GM12801 (cell line): ENCODE results near the gene LTB4R.

Experiments used
- TF ChIP-seq, protein P1 (sequence below): IDR thresholded peaks from one replicate; pipeline ENCODE4 v1.5.1; 2011; ENCODE audit warnings: control low read depth; ENCODE audit not compliant: insufficient read length; ENCODE audit errors: extremely low read depth

Gene LTB4R

DNA sequence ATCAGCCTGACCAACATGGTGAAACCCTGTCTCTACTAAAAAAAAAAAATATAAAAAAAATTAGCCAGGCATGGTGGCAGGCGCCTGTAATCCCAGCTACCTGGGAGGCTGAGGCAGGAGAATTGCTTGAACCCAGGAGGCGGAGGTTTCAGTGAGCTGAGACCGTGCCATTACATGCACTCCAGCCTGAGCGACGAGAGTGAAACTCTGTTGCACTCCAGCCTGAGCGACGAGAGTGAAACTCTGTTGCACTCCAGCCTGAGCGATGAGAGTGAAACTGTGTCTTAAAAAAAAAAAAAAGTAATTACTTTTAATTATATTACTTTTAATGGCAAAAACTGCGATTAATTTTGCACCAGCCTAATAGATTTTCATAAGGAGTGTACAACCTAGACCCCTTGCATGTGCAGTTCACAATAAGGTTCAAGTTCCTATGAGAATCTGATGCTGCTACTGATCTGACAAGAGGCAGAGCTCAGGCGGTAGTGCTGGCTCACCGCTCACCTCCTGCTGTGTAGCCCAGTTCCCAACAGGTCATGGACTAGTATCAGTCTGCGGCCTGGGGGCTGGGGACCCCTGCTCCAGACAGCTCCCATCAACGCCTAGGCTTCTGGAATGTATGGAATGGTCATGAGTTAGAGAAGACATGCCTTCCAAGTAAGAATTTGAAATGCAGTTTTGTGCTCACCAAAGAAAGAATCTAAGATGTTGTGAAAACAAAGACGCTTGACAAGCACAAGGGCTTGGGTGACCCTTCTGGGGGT is 10.1 kb downstream of the LTB4R start:
- TF ChIP-seq, protein P1, sequence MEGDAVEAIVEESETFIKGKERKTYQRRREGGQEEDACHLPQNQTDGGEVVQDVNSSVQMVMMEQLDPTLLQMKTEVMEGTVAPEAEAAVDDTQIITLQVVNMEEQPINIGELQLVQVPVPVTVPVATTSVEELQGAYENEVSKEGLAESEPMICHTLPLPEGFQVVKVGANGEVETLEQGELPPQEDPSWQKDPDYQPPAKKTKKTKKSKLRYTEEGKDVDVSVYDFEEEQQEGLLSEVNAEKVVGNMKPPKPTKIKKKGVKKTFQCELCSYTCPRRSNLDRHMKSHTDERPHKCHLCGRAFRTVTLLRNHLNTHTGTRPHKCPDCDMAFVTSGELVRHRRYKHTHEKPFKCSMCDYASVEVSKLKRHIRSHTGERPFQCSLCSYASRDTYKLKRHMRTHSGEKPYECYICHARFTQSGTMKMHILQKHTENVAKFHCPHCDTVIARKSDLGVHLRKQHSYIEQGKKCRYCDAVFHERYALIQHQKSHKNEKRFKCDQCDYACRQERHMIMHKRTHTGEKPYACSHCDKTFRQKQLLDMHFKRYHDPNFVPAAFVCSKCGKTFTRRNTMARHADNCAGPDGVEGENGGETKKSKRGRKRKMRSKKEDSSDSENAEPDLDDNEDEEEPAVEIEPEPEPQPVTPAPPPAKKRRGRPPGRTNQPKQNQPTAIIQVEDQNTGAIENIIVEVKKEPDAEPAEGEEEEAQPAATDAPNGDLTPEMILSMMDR: no peak

DNA sequence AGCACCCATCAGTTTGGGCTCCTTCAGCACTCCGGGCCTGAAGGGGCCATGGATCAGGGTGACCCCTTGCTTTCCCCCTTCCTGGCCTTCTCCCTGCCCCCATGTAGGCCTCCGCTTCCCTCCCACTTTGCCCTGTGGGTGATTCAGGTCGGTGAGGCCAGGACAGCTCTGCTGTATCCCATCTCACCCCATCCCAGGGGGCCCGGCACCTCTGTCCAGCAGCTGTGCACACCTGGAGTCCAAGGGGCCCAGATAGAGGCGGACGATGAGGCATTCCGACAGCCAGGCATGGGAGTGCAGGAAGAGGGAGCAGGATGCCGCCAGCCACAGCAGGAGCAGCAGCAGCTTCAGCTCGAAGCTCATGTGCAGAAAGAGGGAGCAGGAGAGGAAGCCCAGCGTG is 11.4 kb downstream of the LTB4R start:
- TF ChIP-seq, protein P1: no peak

DNA sequence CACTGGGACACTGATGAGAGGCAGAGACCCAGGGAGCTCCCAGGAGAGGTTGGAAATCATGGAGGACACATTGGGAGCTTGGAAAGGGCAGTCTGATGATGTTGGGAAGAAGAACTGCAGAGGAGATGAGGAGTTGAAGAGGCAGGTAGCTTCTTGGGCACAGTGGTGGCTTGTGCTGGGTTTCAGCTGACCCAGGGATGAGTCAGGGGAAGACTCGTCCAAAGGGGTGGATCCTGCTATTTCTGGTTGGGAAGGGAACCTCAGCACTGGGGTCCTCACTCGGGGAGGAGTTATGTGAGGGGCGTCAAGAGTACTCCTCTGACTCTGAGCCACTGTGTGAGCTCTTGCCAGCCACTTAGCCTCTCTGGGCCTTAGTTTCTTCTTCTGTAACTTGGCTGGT is 12.0 kb downstream of the LTB4R start:
- TF ChIP-seq, protein P1: no peak

DNA sequence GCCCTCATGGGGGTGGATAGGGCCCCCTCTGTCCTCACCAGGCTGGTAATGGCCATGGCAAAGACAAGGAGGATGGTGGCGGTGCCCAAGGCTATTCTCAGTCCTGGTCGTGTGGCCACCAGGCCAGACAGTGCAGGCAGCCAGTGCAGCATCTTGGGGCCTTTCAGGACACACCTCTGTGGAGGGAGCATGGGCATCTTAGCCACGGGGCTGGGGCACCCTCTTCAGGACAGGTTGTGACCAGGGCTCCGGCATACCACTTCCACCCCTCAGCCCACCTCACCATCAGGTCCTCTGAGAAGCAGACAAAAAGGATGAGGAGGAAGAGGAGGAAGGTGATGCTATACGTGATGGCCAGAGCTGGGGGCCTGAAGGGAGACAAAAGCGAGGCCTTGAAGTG is 12.7 kb downstream of the LTB4R start:
- TF ChIP-seq, protein P1: no peak

DNA sequence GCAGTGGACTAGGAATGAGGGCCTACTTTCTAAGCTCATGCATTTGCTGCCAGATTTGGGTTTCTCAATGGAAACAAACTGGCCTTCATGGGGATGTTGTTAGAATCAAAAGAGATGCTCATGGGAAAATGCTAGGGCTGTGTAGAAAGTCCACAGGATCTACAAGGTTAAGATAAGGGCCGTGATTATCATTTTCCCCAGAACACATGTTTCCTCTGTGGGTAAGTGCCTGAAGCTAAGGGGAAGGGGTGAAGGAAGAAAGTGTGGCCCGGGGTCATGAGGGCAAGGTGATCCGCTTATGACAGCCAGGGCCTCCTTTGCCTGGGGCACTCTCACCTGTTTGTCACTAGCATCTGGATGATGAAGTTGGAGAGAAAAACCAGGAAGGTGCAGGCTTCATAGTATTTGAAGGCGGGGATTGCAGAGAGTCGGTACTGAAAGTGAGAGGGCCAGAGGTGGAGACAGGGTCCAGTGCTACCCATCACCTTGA is 13.8 kb downstream of the LTB4R start:
- TF ChIP-seq, protein P1: no peak

DNA sequence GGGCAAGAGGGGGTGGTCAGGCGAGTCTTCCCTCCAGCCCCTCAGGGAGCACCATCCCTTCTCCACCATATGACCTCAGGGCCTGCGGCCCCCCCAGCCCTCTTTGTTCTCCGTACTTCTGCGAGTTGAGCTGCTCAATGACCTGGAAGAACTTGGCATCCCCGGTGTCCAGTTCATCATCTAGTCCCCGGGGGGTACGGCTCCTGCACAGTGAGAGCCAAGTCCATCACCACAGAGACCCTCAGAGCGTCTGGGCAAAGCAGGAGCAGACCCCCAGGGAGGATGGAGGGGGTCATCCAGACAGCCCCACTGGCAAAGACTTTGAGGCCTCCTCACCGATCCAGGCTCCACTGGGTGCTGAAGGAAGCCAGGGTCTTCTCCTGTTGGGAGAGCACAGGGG is 14.7 kb downstream of the LTB4R start:
- TF ChIP-seq, protein P1: no peak

DNA sequence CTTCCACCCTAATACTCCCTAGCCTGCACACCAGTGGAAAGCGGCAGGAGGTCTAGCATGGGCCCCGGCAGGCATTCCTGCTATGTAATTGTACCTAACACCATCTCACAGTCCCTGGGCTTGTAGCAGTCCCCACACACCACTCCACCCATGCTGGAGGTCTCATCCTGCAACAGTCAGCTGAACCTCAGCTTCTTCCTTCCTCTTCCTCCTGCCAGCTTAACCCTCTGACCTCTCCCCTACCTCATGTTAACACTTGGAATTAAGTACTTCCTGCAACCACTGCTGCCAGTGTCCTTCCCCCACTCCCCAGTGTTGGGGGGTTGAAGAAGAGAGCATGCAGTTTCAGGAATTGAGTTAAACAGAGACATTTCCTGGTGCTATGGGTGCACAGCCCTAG is 16.0 kb downstream of the LTB4R start:
- TF ChIP-seq, protein P1: no peak
